ENCODE measurements around the gene PRSS21.
A peak's percentile ranks its signal among the peaks of the same experiment; 100 is the strongest.

PRSS21 gene

GRCh38 chr16:2779978-2780898 lies 36.8 kb upstream of the PRSS21 start:
- no peak for DNase-seq (ENCODE audit: low read depth in 2 of 2)

- DNase-seq (ENCODE audit: low read depth in 2 of 2): no peak
Observed at GRCh38 chr16:2782583-2783351, 34.3 kb upstream of the PRSS21 start.

- no peak for DNase-seq (ENCODE audit: low read depth in 2 of 2)
Observed at GRCh38 chr16:2783581-2784357, 33.3 kb upstream of the PRSS21 start.

GRCh38 chr16:2784358-2785100 lies 32.5 kb upstream of the PRSS21 start:
- DNase-seq (ENCODE audit: low read depth in 2 of 2): no peak

- DNase-seq (ENCODE audit: low read depth in 2 of 2): peak; percentile 26 to 27
Observed at GRCh38 chr16:2785101-2785991, 31.7 kb upstream of the PRSS21 start.

- DNase-seq (ENCODE audit: low read depth in 2 of 2): no peak
Observed at GRCh38 chr16:2786061-2786825, 30.8 kb upstream of the PRSS21 start.

- DNase-seq (ENCODE audit: low read depth in 2 of 2): no peak
Observed at GRCh38 chr16:2786826-2787151, 30.2 kb upstream of the PRSS21 start.

GRCh38 chr16:2787406-2787805 lies 29.6 kb upstream of the PRSS21 start, which contains the start of gene PRSS33:
Gene PRSS33, minus strand, starts transcription at chr16:2787560. Its CDS starts 1,013 bp downstream, at chr16:2786547.
- DNase-seq (ENCODE audit: low read depth in 2 of 2): no peak

- DNase-seq (ENCODE audit: low read depth in 2 of 2): no peak
Observed at GRCh38 chr16:2787961-2788360, 29.1 kb upstream of the PRSS21 start.

GRCh38 chr16:2790631-2791030 lies 26.4 kb upstream of the PRSS21 start:
- DNase-seq (ENCODE audit: low read depth in 2 of 2): no peak

- DNase-seq (ENCODE audit: low read depth in 2 of 2): no peak
Observed at GRCh38 chr16:2791174-2791573, 25.9 kb upstream of the PRSS21 start.

GRCh38 chr16:2792940-2793339 lies 24.1 kb upstream of the PRSS21 start:
- no peak for DNase-seq (ENCODE audit: low read depth in 2 of 2)

GRCh38 chr16:2795395-2796143 lies 21.5 kb upstream of the PRSS21 start:
- DNase-seq (ENCODE audit: low read depth in 2 of 2): no peak

GRCh38 chr16:2798723-2799204 lies 18.3 kb upstream of the PRSS21 start:
- DNase-seq (ENCODE audit: low read depth in 2 of 2): no peak

GRCh38 chr16:2799205-2799858 lies 17.7 kb upstream of the PRSS21 start:
- DNase-seq (ENCODE audit: low read depth in 2 of 2): no peak

- DNase-seq (ENCODE audit: low read depth in 2 of 2): no peak
Observed at GRCh38 chr16:2799859-2800226, 17.2 kb upstream of the PRSS21 start.

GRCh38 chr16:2803545-2804195 lies 13.4 kb upstream of the PRSS21 start:
- DNase-seq (ENCODE audit: low read depth in 2 of 2): no peak

- DNase-seq (ENCODE audit: low read depth in 2 of 2): no peak
Observed at GRCh38 chr16:2804728-2805127, 12.3 kb upstream of the PRSS21 start.
